HG02943 (cell line): ENCODE measurements around the gene KIF5A.

Source experiments
- ATAC-seq: cut with Tn5 transposase; IDR thresholded peaks from one replicate; pipeline ENCODE4 v1.9.1; 2021; ENCODE audit warnings: mild to moderate bottlenecking, low read depth, moderate library complexity; ENCODE audit not compliant: unreplicated experiment

Gene KIF5A

DNA sequence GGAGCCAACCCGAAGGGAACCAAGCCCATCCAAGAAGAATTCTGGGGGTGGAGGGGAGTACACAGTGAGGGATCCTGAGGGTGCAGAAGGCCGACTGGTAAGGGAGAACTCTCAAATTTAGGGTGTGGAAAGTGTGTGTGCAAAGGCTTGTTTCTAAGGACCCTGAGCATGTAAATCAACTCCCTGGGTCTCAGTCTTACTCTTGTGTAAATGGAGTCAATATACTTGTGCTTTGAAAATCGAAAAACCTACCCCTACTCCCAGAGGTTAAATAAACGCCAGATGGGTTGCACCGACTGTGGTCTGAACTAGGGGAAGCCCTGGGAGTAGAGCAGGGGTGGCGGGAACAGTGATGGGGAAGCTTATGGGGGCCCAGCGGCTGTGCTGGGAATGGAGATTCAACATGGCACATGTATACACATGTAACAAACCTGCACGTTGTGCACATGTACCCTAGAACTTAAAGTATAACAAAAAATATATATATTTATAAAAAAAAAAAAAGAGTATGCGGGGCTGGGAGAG lies 77.1 kb downstream of the KIF5A start:
- no peak for ATAC-seq

DNA sequence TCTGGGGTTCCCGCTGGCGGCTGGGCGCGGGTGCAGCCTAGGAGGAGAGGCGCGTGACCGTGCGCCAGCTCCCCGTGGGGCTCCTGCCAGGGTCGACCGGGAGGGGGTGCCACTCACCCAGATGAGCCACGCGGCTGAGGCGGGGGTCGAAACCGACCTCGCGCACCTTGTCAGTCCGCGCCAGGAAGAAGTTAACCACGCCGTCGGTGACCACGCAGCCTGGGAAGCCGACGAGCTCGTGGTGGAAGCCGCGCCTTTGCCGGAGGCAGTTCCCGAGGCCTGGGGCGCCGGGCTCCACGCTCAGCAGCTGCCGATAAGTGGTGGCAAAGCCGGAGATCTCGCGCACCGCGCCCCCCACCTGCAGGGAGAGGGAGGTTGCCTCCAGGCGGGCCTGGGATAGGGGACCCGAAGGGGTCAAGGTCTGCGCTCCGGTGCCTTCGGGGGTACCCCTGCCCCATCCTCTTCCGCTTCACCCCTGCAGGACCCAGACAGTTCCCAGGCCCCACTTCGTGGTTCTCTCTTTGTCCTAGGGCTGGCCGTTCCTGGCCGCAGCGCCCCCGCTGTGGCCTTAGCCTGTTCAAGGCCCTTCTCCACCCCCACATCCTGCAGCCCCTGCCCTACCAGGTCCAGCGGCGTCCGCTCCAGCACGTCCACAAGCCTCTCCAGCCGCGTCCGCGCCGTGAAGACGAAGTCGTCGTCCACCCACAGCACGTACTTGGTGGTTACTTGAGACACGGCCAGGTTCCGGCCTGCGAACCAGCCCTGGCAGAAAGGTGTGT lies 77.8 kb downstream of the KIF5A start:
- no peak for ATAC-seq

GRCh38 chr12:57628280-57629191 lies 78.7 kb downstream of the KIF5A start:
- no peak for ATAC-seq

GRCh38 chr12:57629897-57630471 lies 80.1 kb downstream of the KIF5A start:
- ATAC-seq, result no peak

DNA sequence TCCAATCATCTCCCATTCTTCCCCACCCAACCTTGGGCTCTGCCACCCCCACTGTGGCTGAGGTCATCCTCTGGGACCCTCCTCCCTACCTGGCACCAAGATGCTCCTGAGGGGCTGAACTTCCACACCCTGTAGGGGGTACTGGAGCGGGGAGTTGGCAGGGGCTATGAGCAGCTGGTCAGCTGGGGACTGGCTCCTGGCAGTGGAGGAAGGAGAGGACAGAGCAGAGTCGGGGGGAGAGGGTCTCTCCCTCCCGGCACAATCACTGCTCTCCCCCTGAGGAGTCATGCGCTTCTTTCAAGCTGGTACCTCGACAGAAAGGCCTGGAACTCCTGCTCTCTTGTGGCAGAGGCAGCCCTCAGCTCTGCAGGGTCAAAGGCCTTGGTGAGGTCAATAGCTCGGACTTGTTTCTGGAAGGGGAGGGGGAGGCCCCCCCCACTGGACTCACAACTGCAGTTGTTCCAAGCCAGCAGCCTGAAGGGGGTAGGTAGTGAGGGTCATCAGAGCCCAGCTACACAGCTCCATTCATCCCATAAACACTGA lies 81.1 kb downstream of the KIF5A start:
- ATAC-seq, result no peak

GRCh38 chr12:57631566-57632072 lies 81.8 kb downstream of the KIF5A start:
- no peak for ATAC-seq

- no peak for ATAC-seq
Observed at GRCh38 chr12:57632073-57632957, 82.5 kb downstream of the KIF5A start.

GRCh38 chr12:57632958-57633840 lies 83.4 kb downstream of the KIF5A start, which contains the start of gene B4GALNT1:
Gene B4GALNT1, minus strand, starts transcription at chr12:57633201. Its CDS starts 1,069 bp downstream, at chr12:57632132.
- ATAC-seq, result no peak
